Measurements from ENCODE around the gene OGFOD3.

OGFOD3 gene

GRCh38 chr17:82408938-82409318, 9.5 kb downstream of the OGFOD3 start:
- Histone ChIP-seq H4K5ac (ENCODE audit: low read length) (no peak overlapping the region), H3K4me3 (ENCODE audit: low read length) (no peak overlapping the region), H3K9ac (ENCODE audit: low read length) (no peak overlapping the region), H2BK120ac (ENCODE audit: low read depth, low read length) (no peak overlapping the region), H3K18ac (ENCODE audit: low read length) (no peak overlapping the region), H2BK15ac (replicated peaks; ENCODE audit: low read depth) (no peak overlapping the region), H3K79me1 (ENCODE audit: low read length) (no peaks in the 10 kb centered on the region), H3K79me2 (ENCODE audit: control insufficient read depth, insufficient read depth, low read length) (no peaks in the 10 kb centered on the region), H3K27me3 (ENCODE audit: insufficient read depth, low read length, poor library complexity) (no peaks in the 10 kb centered on the region), H3K4ac (ENCODE audit: low read depth, low read length) (no peak overlapping the region), H4K8ac (ENCODE audit: low read depth, low read length) (no peak overlapping the region), H2AK5ac (ENCODE audit: low read length) (no peak overlapping the region), H3K23ac (ENCODE audit: low read length) (no peak overlapping the region), H3K36me3 (ENCODE audit: control insufficient read depth, insufficient read depth, low read length) (no peaks in the 10 kb centered on the region), H2BK5ac (ENCODE audit: low read length) (no peak overlapping the region), H3K27ac (ENCODE audit: low read depth, low read length) (no peak overlapping the region), H3K4me2 (ENCODE audit: low read length) (no peak overlapping the region), H3K4me1 (ENCODE audit: control insufficient read depth, low read depth, low read length) (no peaks in the 10 kb centered on the region), H3K56ac (ENCODE audit: low read length) (no peak overlapping the region)
- WGBS (ENCODE audit: extremely low coverage, insufficient coverage, low lambda C conversion rate), result no CpG with 5 or more reads among the region's 21 CpGs
- DNase-seq, result no peak

DNA sequence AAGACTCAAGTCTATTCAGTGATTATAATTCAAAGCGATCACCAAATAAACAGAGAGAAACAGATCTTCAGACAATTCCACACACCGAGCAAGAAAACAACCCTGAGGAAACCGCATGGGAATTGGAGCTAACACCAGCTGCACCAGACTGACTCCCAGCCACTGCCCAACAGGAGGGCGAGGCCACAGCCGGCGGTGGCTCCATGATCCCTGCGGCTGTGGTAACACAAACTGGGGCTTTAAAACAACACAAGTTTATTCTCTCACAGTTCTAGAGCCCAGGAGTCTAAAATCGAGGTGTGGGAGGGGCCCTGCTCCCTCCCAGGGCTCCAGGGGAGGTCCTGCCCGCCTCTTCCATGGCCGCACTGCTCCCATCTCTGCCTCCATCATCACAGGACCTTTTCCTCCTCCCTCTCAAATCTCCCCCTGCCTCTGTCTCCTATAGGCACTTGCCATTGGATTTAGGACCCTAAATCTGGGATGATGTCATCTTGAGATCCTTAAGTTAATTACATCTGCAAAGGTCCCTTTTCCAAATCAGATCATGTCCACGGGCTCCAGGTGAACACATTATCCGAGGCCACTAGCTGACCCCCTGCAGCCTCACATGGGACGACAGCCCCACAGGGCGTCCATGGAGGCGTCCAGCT, 10.0 kb downstream of the OGFOD3 start:
- no peaks in the 10 kb centered on the region for H3K79me2 ChIP-seq (ENCODE audit: control insufficient read depth, insufficient read depth, low read length)
- no peak overlapping the region for H4K5ac ChIP-seq (ENCODE audit: low read length)
- no peaks in the 10 kb centered on the region for H3K36me3 ChIP-seq (ENCODE audit: control insufficient read depth, insufficient read depth, low read length)
- no peaks in the 10 kb centered on the region for H3K27me3 ChIP-seq (ENCODE audit: insufficient read depth, low read length, poor library complexity)
- no CpG with 5 or more reads among the region's 15 CpGs for WGBS (ENCODE audit: extremely low coverage, insufficient coverage, low lambda C conversion rate)
- no peak overlapping the region for H3K23ac ChIP-seq (ENCODE audit: low read length)
- no peak overlapping the region for H2BK120ac ChIP-seq (ENCODE audit: low read depth, low read length)
- H3K4me1 ChIP-seq (ENCODE audit: control insufficient read depth, low read depth, low read length), result no peaks in the 10 kb centered on the region
- no peak overlapping the region for H2AK5ac ChIP-seq (ENCODE audit: low read length)
- H3K4me2 ChIP-seq (ENCODE audit: low read length), result no peak overlapping the region
- H3K9ac ChIP-seq (ENCODE audit: low read length), result no peak overlapping the region
- H3K56ac ChIP-seq (ENCODE audit: low read length), result no peak overlapping the region
- H3K27ac ChIP-seq (ENCODE audit: low read depth, low read length), result no peak overlapping the region
- no peak for DNase-seq
- H2BK15ac ChIP-seq (replicated peaks; ENCODE audit: low read depth), result no peak overlapping the region
- H3K79me1 ChIP-seq (ENCODE audit: low read length), result no peaks in the 10 kb centered on the region
- no peak overlapping the region for H3K4ac ChIP-seq (ENCODE audit: low read depth, low read length)
- H4K8ac ChIP-seq (ENCODE audit: low read depth, low read length), result no peak overlapping the region
- H3K18ac ChIP-seq (ENCODE audit: low read length), result no peak overlapping the region
- H3K4me3 ChIP-seq (ENCODE audit: low read length), result no peak overlapping the region
- no peak overlapping the region for H2BK5ac ChIP-seq (ENCODE audit: low read length)

DNA sequence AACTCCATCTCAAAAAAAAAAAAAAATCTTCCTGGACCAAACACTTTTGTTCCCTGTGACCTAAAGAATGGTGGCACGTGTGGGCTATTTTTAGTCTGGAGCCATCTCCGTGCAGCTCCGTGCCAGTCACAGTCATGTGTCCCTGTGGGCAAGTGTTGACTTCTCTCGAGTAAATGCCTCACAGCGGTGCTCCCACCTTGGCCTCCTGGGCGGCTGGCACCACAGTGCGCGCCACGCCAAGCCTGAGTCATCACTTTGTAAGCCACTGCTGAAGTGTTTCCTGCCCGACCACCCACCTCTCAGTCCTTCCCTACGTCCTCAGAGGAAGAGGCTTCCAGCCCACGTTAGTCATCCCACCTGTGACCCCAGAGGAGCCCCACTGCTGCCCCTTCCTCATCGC, 11.1 kb downstream of the OGFOD3 start:
- H2BK5ac ChIP-seq (ENCODE audit: low read length), result no peak overlapping the region
- no peak overlapping the region for H3K27ac ChIP-seq (ENCODE audit: low read depth, low read length)
- no peaks in the 10 kb centered on the region for H3K27me3 ChIP-seq (ENCODE audit: insufficient read depth, low read length, poor library complexity)
- H3K4me2 ChIP-seq (ENCODE audit: low read length), result no peak overlapping the region
- no CpG with 5 or more reads among the region's 13 CpGs for WGBS (ENCODE audit: extremely low coverage, insufficient coverage, low lambda C conversion rate)
- no peak overlapping the region for H3K23ac ChIP-seq (ENCODE audit: low read length)
- no peaks in the 10 kb centered on the region for H3K79me1 ChIP-seq (ENCODE audit: low read length)
- no peaks in the 10 kb centered on the region for H3K36me3 ChIP-seq (ENCODE audit: control insufficient read depth, insufficient read depth, low read length)
- no peak overlapping the region for H4K5ac ChIP-seq (ENCODE audit: low read length)
- H3K9ac ChIP-seq (ENCODE audit: low read length), result no peak overlapping the region
- no peak overlapping the region for H2BK15ac ChIP-seq (replicated peaks; ENCODE audit: low read depth)
- H2BK120ac ChIP-seq (ENCODE audit: low read depth, low read length), result no peak overlapping the region
- no peak overlapping the region for H3K18ac ChIP-seq (ENCODE audit: low read length)
- H3K4me3 ChIP-seq (ENCODE audit: low read length), result no peak overlapping the region
- H3K56ac ChIP-seq (ENCODE audit: low read length), result no peak overlapping the region
- H2AK5ac ChIP-seq (ENCODE audit: low read length), result no peak overlapping the region
- H3K4me1 ChIP-seq (ENCODE audit: control insufficient read depth, low read depth, low read length), result no peaks in the 10 kb centered on the region
- no peak for DNase-seq
- no peaks in the 10 kb centered on the region for H3K79me2 ChIP-seq (ENCODE audit: control insufficient read depth, insufficient read depth, low read length)
- no peak overlapping the region for H3K4ac ChIP-seq (ENCODE audit: low read depth, low read length)
- no peak overlapping the region for H4K8ac ChIP-seq (ENCODE audit: low read depth, low read length)

GRCh38 chr17:82406131-82406671, 12.2 kb downstream of the OGFOD3 start:
- H3K18ac ChIP-seq (ENCODE audit: low read length), result no peak overlapping the region
- no peaks in the 10 kb centered on the region for H3K4me1 ChIP-seq (ENCODE audit: control insufficient read depth, low read depth, low read length)
- H3K56ac ChIP-seq (ENCODE audit: low read length), result no peak overlapping the region
- H3K4ac ChIP-seq (ENCODE audit: low read depth, low read length), result no peak overlapping the region
- H4K8ac ChIP-seq (ENCODE audit: low read depth, low read length), result no peak overlapping the region
- DNase-seq, result no peak
- no peak overlapping the region for H2BK120ac ChIP-seq (ENCODE audit: low read depth, low read length)
- no peaks in the 10 kb centered on the region for H3K36me3 ChIP-seq (ENCODE audit: control insufficient read depth, insufficient read depth, low read length)
- no peak overlapping the region for H2BK15ac ChIP-seq (replicated peaks; ENCODE audit: low read depth)
- H3K4me3 ChIP-seq (ENCODE audit: low read length), result no peak overlapping the region
- no peak overlapping the region for H3K9ac ChIP-seq (ENCODE audit: low read length)
- H3K27ac ChIP-seq (ENCODE audit: low read depth, low read length), result no peak overlapping the region
- no peak overlapping the region for H2AK5ac ChIP-seq (ENCODE audit: low read length)
- no peak overlapping the region for H3K4me2 ChIP-seq (ENCODE audit: low read length)
- H3K79me1 ChIP-seq (ENCODE audit: low read length), result no peaks in the 10 kb centered on the region
- no peaks in the 10 kb centered on the region for H3K79me2 ChIP-seq (ENCODE audit: control insufficient read depth, insufficient read depth, low read length)
- no CpG with 5 or more reads among the region's 14 CpGs for WGBS (ENCODE audit: extremely low coverage, insufficient coverage, low lambda C conversion rate)
- no peak overlapping the region for H3K23ac ChIP-seq (ENCODE audit: low read length)
- no peaks in the 10 kb centered on the region for H3K27me3 ChIP-seq (ENCODE audit: insufficient read depth, low read length, poor library complexity)
- H2BK5ac ChIP-seq (ENCODE audit: low read length), result no peak overlapping the region
- H4K5ac ChIP-seq (ENCODE audit: low read length), result no peak overlapping the region

GRCh38 chr17:82405051-82405450, 13.3 kb downstream of the OGFOD3 start:
- no peaks in the 10 kb centered on the region for H3K79me2 ChIP-seq (ENCODE audit: control insufficient read depth, insufficient read depth, low read length)
- H2BK5ac ChIP-seq (ENCODE audit: low read length), result no peak overlapping the region
- H4K5ac ChIP-seq (ENCODE audit: low read length), result no peak overlapping the region
- no peaks in the 10 kb centered on the region for H3K36me3 ChIP-seq (ENCODE audit: control insufficient read depth, insufficient read depth, low read length)
- no peak overlapping the region for H3K23ac ChIP-seq (ENCODE audit: low read length)
- no peak overlapping the region for H2AK5ac ChIP-seq (ENCODE audit: low read length)
- no peak overlapping the region for H2BK120ac ChIP-seq (ENCODE audit: low read depth, low read length)
- no peak overlapping the region for H3K4me2 ChIP-seq (ENCODE audit: low read length)
- no peak overlapping the region for H4K8ac ChIP-seq (ENCODE audit: low read depth, low read length)
- H3K27me3 ChIP-seq (ENCODE audit: insufficient read depth, low read length, poor library complexity), result no peaks in the 10 kb centered on the region
- DNase-seq, result no peak
- no peak overlapping the region for H2BK15ac ChIP-seq (replicated peaks; ENCODE audit: low read depth)
- H3K9ac ChIP-seq (ENCODE audit: low read length), result no peak overlapping the region
- H3K4me1 ChIP-seq (ENCODE audit: control insufficient read depth, low read depth, low read length), result no peaks in the 10 kb centered on the region
- no peak overlapping the region for H3K56ac ChIP-seq (ENCODE audit: low read length)
- H3K18ac ChIP-seq (ENCODE audit: low read length), result no peak overlapping the region
- H3K79me1 ChIP-seq (ENCODE audit: low read length), result no peaks in the 10 kb centered on the region
- no peak overlapping the region for H3K27ac ChIP-seq (ENCODE audit: low read depth, low read length)
- H3K4me3 ChIP-seq (ENCODE audit: low read length), result no peak overlapping the region
- H3K4ac ChIP-seq (ENCODE audit: low read depth, low read length), result no peak overlapping the region
- no CpG with 5 or more reads among the region's 14 CpGs for WGBS (ENCODE audit: extremely low coverage, insufficient coverage, low lambda C conversion rate)
